ENCODE results near the gene HACD2. TPM values are rescaled to one million over a fixed set of nuclear protein-coding genes. Genes with fewer than 3 reads are reported as not detected.

The HACD2 gene
- total RNA-seq, 1 experiment from 2014 or later, result 43.0 TPM

DNA sequence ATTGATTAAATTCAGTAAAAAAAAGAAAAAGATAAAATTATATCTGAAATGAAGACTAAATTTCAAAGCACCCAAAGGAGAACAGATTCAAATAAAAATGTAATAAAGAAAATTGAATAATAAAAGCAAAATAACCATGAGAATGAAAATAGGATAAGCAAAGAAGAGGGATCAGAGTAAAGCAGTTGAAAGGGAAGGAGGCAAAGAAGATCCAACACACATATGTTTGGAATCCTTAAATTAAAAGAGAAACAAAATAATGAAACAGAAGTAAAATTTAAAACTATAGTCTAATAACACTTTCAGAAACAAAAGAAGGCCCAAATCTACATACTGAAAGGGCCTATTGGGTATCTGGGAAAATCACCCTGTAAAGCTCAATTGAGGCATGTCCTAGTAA lies 32.1 kb downstream of the HACD2 start:
- no peaks in the 10 kb centered on the region for H3K9me3 ChIP-seq (ENCODE audit: control insufficient read depth in 1 of 2, insufficient read depth in 1 of 2, low read depth in 1 of 2, low read length in 2 of 2)
- H3K36me3 ChIP-seq (ENCODE audit: control insufficient read depth in 1 of 2, insufficient read depth in 2 of 2, low read length in 2 of 2), result peaks cover 0 to 5% of the 10 kb centered on the region in 2 experiments; a peak in 1 of 4 replicates
- DNase-seq (ENCODE audit: low read depth, low spot score), result no peak
- ATAC-seq, result no peak
- no peak overlapping the region for H3K4me3 ChIP-seq (replicated peaks in 1 of 2; ENCODE audit: low read depth in 1 of 2, low read length in 2 of 2)
- no peak overlapping the region for H2AFZ ChIP-seq (ENCODE audit: low read depth, low read length, poor library complexity, severe bottlenecking)
- H3K4me1 ChIP-seq (ENCODE audit: control insufficient read depth in 1 of 2, insufficient read depth in 2 of 2, low read length in 2 of 2), result no peaks in the 10 kb centered on the region
- H3K9me2 ChIP-seq (ENCODE audit: insufficient read depth), result no peaks in the 10 kb centered on the region
- no peaks in the 10 kb centered on the region for H4K20me1 ChIP-seq (ENCODE audit: insufficient read depth)
- intact Hi-C loops (cut with micrococcal nuclease), result no loop called here
- no TSS peak for BruUV-seq (replicated peaks)
- H3K27ac ChIP-seq (ENCODE audit: low read depth, low read length), result no peak overlapping the region
- no peak overlapping the region for H3K9ac ChIP-seq (ENCODE audit: low read length)
- no peak for TF ChIP-seq EZH2phosphoT487 (IDR thresholded peaks at IDR 0.05; ENCODE audit: borderline replicate concordance)
- TF ChIP-seq SP1 (IDR thresholded peaks at IDR 0.05; ENCODE audit: low read depth), result no peak
- TF ChIP-seq CEBPB (IDR thresholded peaks at IDR 0.05; ENCODE audit: low read depth), result no peak
- ChIA-PET RAD21 (ENCODE audit: low non-redundant PET in 1 of 2, low total read pairs in 2 of 2, uncharacterized antibody in 2 of 2, unreplicated experiment in 2 of 2) (no interaction called here), POLR2A (no interaction called here), CTCF (no interaction called here)
- H3K79me2 ChIP-seq (ENCODE audit: insufficient read depth, low read length), result peaks cover 14% of the 10 kb centered on the region; the same call in 1 of the 2 replicates
- no peak overlapping the region for H3K4me2 ChIP-seq (ENCODE audit: low read length)
- H3K27me3 ChIP-seq (ENCODE audit: insufficient read depth, low read length), result no peaks in the 10 kb centered on the region

DNA sequence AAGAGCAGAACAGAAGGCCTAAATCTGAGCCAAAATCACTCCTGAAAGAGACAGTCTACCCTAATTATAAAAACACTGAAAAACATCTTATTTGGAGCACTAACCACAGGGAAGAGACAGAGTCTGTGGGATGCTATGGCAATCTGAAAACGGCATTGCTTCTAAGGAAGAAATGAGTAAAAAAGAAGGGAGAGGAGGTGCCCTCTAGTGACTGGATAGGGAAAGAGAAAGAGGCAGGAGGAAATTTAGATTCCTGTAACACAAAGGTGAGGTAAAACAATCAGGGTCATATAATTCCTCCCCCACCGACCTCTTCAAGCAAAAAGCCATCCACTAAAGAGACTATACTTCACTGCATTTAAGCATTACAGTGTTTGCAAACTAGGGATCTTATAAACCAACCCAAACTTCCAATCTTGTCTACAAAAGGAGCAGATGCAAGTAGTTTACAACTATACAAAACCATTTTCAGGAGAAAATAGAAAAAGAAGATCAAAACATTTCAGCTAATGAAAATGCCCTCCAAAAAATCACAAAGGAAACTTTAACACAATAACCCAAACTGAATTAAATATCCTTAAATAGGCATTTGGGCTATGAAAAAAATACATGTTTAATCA lies 32.6 kb downstream of the HACD2 start:
- no peak overlapping the region for H2AFZ ChIP-seq (ENCODE audit: low read depth, low read length, poor library complexity, severe bottlenecking)
- DNase-seq (ENCODE audit: low read depth, low spot score) (no peak), ATAC-seq (peak; percentile 79)
- BruUV-seq (replicated peaks), result no TSS peak
- no peaks in the 10 kb centered on the region for H3K27me3 ChIP-seq (ENCODE audit: insufficient read depth, low read length)
- no peaks in the 10 kb centered on the region for H3K9me3 ChIP-seq (ENCODE audit: control insufficient read depth in 1 of 2, insufficient read depth in 1 of 2, low read depth in 1 of 2, low read length in 2 of 2)
- no peaks in the 10 kb centered on the region for H3K4me1 ChIP-seq (ENCODE audit: control insufficient read depth in 1 of 2, insufficient read depth in 2 of 2, low read length in 2 of 2)
- CTCF ChIA-PET, result no interaction called here
- no peak overlapping the region for H3K4me3 ChIP-seq (replicated peaks in 1 of 2; ENCODE audit: low read depth in 1 of 2, low read length in 2 of 2)
- H3K9ac ChIP-seq (ENCODE audit: low read length), result no peak overlapping the region
- POLR2A ChIA-PET, result no interaction called here
- intact Hi-C loops (cut with micrococcal nuclease), result no loop called here
- no peaks in the 10 kb centered on the region for H3K9me2 ChIP-seq (ENCODE audit: insufficient read depth)
- H3K27ac ChIP-seq (ENCODE audit: low read depth, low read length), result no peak overlapping the region
- RAD21 ChIA-PET (ENCODE audit: low non-redundant PET in 1 of 2, low total read pairs in 2 of 2, uncharacterized antibody in 2 of 2, unreplicated experiment in 2 of 2), result no interaction called here
- 0 out of 2 replicates have a peak, but pooled peaks cover 9% of the 10 kb centered on the region for H3K79me2 ChIP-seq (ENCODE audit: insufficient read depth, low read length)
- H3K4me2 ChIP-seq (ENCODE audit: low read length), result no peak overlapping the region
- TF ChIP-seq, protein P1, sequence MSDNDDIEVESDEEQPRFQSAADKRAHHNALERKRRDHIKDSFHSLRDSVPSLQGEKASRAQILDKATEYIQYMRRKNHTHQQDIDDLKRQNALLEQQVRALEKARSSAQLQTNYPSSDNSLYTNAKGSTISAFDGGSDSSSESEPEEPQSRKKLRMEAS (IDR thresholded peaks at IDR 0.05), result no peak
- TF ChIP-seq RAD21 (IDR thresholded peaks at IDR 0.05; ENCODE audit: low read depth) (peak; percentile 43; the same call in 1 of the 2 replicates), SRF (IDR thresholded peaks at IDR 0.05; ENCODE audit: low read depth) (no peak), ELF1 (IDR thresholded peaks at IDR 0.05; ENCODE audit: borderline replicate concordance, low read depth) (no peak), POLR2AphosphoS5 (IDR thresholded peaks at IDR 0.05; ENCODE audit: low read depth, low read length) (no peak), CEBPB (IDR thresholded peaks at IDR 0.05; ENCODE audit: low read depth) (no peak)
- TF ChIP-seq, protein P2, sequence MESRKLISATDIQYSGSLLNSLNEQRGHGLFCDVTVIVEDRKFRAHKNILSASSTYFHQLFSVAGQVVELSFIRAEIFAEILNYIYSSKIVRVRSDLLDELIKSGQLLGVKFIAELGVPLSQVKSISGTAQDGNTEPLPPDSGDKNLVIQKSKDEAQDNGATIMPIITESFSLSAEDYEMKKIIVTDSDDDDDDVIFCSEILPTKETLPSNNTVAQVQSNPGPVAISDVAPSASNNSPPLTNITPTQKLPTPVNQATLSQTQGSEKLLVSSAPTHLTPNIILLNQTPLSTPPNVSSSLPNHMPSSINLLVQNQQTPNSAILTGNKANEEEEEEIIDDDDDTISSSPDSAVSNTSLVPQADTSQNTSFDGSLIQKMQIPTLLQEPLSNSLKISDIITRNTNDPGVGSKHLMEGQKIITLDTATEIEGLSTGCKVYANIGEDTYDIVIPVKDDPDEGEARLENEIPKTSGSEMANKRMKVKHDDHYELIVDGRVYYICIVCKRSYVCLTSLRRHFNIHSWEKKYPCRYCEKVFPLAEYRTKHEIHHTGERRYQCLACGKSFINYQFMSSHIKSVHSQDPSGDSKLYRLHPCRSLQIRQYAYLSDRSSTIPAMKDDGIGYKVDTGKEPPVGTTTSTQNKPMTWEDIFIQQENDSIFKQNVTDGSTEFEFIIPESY (IDR thresholded peaks at IDR 0.05; ENCODE audit: extremely low read depth, insufficient replicate concordance, low read length), result no peak
- TF ChIP-seq, protein P3, sequence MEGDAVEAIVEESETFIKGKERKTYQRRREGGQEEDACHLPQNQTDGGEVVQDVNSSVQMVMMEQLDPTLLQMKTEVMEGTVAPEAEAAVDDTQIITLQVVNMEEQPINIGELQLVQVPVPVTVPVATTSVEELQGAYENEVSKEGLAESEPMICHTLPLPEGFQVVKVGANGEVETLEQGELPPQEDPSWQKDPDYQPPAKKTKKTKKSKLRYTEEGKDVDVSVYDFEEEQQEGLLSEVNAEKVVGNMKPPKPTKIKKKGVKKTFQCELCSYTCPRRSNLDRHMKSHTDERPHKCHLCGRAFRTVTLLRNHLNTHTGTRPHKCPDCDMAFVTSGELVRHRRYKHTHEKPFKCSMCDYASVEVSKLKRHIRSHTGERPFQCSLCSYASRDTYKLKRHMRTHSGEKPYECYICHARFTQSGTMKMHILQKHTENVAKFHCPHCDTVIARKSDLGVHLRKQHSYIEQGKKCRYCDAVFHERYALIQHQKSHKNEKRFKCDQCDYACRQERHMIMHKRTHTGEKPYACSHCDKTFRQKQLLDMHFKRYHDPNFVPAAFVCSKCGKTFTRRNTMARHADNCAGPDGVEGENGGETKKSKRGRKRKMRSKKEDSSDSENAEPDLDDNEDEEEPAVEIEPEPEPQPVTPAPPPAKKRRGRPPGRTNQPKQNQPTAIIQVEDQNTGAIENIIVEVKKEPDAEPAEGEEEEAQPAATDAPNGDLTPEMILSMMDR (IDR thresholded peaks at IDR 0.05 in 2 of 3, conservative IDR thresholded peaks at IDR 0.05 in 1 of 3; ENCODE audit: borderline replicate concordance in 1 of 3, insufficient read depth in 1 of 3, low read depth in 2 of 3, low read length in 2 of 3), result peak; percentile 46 to 73 (median 64); a peak in 5 of 6 replicates
- peaks cover 0 to 5% of the 10 kb centered on the region in 2 experiments; a peak in 1 of 4 replicates for H3K36me3 ChIP-seq (ENCODE audit: control insufficient read depth in 1 of 2, insufficient read depth in 2 of 2, low read length in 2 of 2)
- no peaks in the 10 kb centered on the region for H4K20me1 ChIP-seq (ENCODE audit: insufficient read depth)

Measured in HCT116 (cell line).